Hematopoietic multipotent progenitor cell treated with erythropoietin and hydrocortisone succinate and interleukin-3 and kit ligand, for 4 days (in vitro differentiated cells): ENCODE results near the gene PXMP2.
A peak's percentile ranks its signal among the peaks of the same experiment; 100 is the strongest.
"Not testable (repeated sequence)": the region's sequence is repeated elsewhere in the genome, so short reads cannot be mapped to it uniquely, and the experiment has no call there.

Experiments used
- DNase-seq: peaks from one replicate; pipeline ENCODE4 v3.0.0-alpha.2; 2015

The PXMP2 gene

GRCh38 chr12:132724506-132725241 lies 37.3 kb downstream of the PXMP2 start:
- DNase-seq, result no peak

DNA sequence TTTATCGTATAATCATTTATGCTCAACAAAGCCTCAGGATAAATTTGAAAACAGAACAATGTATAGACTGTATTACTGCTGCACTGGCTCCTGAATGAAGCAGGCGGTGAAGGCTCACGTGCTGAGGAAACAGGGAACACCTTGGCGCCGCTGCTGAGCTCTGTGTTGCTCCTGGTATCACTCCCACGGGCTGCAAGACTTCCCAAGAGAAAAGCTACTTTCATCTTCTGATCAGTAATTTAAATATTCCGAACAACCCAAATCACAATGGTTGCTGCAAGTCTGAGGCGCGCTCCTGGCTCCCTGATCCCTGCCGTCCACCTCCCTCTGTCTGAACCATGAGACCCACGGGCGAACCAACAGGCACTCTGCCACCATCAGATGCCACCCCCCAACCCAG lies 39.0 kb downstream of the PXMP2 start:
- no peak for DNase-seq

DNA sequence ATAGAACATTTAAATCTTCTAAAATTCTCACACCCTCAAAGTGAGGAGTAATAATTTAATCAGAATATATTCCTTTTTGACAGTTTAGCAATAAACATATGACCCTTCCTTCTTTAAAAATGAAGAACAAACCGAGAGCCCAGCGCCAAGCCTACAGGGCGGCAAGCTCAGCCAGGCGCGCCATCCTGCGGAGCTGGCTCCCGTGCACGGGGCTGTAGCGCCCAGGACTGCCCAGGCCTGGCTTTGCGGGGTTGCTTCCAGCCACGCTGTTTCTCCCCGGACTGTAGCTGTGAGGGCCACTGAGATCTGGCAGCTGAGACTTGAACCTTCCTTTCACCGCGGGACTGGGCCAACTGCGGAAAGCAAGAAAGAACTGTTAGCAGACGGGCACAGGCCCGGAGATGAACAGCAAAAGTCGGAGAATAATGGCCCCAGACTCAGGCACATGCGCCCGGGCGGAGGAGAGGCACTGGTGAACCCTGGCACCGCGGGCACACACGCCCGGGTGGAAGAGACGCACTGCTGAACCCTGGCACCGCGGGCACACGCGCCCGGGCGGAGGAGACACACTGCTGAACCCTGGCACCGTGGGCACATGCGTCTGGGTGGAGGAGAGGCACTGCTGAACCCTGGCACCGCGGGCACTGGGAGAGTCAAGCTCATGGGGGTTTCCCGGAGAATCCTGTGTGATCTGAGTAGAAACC lies 39.9 kb downstream of the PXMP2 start:
- no peak for DNase-seq

DNA sequence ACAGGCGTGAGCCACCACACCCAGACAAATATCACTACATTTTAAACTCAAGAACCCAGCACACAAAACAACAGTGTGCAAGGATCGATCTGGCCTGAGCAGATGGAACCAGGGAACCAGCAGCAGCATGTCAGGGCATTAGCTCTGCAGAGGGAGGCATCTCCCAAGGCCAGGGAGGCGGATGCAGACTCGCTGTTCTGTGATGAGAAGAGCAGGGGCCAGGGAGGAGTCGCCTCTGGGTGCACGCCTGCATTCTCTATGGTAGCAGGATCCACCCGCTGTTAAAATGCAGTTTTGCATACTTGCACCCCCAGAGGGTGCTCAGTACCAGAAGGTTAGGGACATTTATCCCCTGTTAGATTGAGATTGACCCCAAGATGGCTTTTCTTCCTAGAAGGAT lies 41.1 kb downstream of the PXMP2 start:
- DNase-seq, result no peak

- DNase-seq, result peak; percentile 35
Measured at GRCh38 chr12:132729541-132730320, 42.3 kb downstream of the PXMP2 start.

GRCh38 chr12:132730353-132730752 lies 43.0 kb downstream of the PXMP2 start:
- DNase-seq, result no peak

- DNase-seq, result no peak
Measured at GRCh38 chr12:132731574-132731973, 44.2 kb downstream of the PXMP2 start.

DNA sequence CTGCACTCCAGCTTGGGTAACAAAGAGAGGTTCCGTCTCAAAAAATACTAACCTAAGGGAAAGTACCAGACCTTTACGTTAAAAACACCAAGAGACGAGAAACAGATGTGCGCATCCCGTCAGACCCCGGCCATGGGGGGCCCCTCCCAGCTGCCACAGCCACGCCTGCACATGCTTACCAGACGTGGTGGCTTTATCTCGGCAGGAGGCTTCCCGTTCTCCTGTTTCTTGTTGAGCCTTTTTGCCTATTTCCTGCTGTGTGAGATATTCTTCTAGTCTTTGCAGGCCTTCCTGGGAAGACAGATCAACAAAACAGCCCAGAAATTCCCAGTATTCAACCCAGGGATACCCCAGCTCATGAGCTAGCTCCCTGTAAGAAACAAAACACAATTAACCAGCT lies 46.8 kb downstream of the PXMP2 start:
- DNase-seq, result no peak

- DNase-seq, result no peak
Measured at GRCh38 chr12:132735496-132735895, 48.1 kb downstream of the PXMP2 start.

- DNase-seq, result no peak
Measured at GRCh38 chr12:132736378-132736777, 49.0 kb downstream of the PXMP2 start.

- no peak for DNase-seq
Measured at GRCh38 chr12:132736913-132737312, 49.5 kb downstream of the PXMP2 start.

- no peak for DNase-seq
Measured at GRCh38 chr12:132739600-132740312, 52.4 kb downstream of the PXMP2 start.

GRCh38 chr12:132740313-132740646 lies 52.9 kb downstream of the PXMP2 start:
- no peak for DNase-seq

GRCh38 chr12:132740652-132741051 lies 53.3 kb downstream of the PXMP2 start:
- DNase-seq, result no peak

- DNase-seq, result no peak
Measured at GRCh38 chr12:132741620-132742019, 54.2 kb downstream of the PXMP2 start.

DNA sequence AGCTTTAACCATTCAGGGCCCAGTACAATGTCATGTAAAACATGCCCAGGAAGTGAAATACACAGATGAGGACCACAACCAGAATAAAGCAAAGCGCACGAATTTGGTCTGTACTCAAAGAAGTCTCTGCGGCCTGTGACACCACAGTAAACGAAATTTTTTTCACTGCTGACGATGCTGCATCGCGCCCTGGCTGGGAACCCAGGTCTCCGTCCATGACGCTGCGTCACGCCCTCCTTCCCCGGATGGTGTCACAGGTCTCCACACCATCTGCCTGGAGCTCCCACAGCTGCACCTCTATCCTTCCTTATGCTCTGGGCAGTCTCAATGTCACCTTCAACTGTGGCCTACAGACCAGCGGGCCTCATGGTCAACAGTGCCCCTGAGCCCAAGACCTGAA lies 56.4 kb downstream of the PXMP2 start:
- no peak for DNase-seq

DNA sequence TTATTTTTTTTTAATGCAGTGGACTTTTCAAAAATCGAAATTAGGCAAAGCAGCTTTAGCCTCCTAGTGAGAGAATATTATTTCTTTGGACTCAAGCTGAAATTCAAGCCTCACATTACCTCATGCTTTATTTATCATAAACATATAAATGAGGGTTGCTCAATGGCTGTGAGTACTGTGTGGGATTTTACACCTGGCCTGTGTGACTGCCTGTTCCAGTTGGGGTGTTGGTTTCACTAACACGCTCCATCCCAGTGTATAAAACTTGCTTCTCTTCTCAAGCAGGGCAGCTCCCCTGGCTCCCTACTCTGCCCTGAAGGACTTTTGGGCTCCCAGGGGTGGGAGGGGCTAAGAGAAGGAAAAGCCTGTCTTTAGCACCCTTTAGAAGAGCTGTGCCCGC lies 59.2 kb downstream of the PXMP2 start:
- DNase-seq, result no peak

GRCh38 chr12:132747395-132747794 lies 60.0 kb downstream of the PXMP2 start:
- DNase-seq, result no peak

DNA sequence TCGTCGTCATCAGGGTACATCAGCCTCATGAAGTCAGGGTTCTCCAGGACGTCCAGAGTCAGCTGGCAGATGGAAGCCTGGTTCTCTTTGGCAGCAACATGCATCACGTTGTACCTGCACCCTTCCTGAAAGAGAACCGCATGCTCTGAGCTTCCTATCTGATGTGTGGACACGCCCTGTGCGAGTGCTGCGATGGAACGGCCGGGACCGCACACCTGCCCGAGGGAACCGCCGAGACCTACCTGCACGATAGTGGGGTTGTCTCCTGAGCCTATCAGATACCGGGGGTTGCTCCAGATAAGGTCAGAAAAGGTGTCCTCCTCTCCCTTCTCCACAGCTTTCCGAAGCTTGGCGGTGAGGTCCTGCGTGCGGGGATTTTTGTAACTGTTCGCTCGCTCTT lies 60.5 kb downstream of the PXMP2 start:
- DNase-seq, result no peak

DNA sequence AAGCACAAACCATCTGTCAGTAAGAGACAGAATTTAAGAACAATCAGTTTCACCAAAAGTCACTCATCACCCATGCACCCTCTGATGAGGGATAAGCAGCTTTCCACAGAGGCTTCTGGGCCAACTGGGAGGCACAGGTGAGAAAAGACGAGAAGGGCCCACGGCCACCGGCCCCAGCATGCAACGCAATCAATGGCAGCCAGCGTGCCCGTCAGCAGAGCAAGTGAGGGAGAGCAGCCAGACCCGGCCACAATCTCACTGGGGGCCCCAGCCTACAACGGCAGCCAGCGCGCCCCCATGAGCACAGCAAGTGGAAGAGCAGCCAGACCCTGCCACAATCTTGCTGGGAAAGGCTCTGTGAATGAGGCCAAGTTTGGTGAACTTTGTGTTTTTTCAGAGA lies 60.9 kb downstream of the PXMP2 start:
- no peak for DNase-seq

DNA sequence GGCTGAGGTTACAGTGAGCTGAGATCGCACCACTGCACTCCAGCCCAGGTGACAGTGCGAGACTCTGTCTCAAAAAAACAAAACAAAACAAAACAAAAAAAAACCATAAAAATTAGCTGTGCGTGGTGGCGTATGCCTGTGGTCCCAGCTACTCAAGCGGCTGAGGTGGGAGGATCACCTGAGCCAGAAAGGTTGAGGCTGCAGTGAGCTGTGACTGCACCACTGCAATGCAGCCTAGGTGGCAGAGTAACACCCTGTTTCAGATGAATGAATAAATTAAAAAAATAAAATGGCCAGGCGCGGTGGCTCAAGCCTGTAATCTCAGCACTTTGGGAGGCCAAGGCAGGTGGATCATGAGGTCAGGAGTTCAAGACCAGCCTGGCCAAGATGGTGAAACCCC lies 66.3 kb downstream of the PXMP2 start:
- not testable (repeated sequence) for DNase-seq

GRCh38 chr12:132754160-132754932 lies 67.0 kb downstream of the PXMP2 start:
- DNase-seq, result peak; percentile 63
